Left kidney (tissue), 2 donors: ENCODE results near the gene SLC34A2. TPM values are rescaled to one million over a fixed set of nuclear protein-coding genes. Genes with fewer than 3 reads are reported as not detected.

Source experiments
- DNase-seq: peaks from one replicate; pipeline ENCODE4 v3.0.0-alpha.2; 2013
- polyA plus RNA-seq: library from polyadenylated mRNA; unstranded; fragments of 120-200 nt; gene quantifications from one replicate; pipeline ENCODE4 v1.2.1, GENCODE V29; 2013; ENCODE audit not compliant: insufficient read length

Gene SLC34A2
- polyA plus RNA-seq, 1 donor = 27.6 TPM

DNA sequence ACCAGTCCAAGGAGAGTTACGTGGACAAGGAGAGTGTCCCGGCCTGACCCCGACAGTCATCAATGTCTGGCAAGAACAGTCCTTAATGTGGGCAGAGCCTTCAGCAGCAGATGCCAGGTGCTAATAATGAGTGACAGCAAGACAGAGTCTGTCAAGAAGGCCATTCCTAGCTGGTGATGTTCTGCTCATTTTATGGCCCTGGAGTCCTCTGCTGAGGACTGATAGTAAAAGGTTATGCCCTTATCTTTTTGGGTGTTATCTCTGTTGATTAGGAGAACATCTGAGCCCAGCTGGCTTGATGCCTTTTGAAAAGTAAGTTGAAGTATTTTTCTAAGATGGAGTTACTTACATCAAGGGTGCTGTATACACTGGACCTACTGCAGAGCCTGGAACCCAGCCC, 67.3 kb downstream of the SLC34A2 start:
- DNase-seq = no peak

DNA sequence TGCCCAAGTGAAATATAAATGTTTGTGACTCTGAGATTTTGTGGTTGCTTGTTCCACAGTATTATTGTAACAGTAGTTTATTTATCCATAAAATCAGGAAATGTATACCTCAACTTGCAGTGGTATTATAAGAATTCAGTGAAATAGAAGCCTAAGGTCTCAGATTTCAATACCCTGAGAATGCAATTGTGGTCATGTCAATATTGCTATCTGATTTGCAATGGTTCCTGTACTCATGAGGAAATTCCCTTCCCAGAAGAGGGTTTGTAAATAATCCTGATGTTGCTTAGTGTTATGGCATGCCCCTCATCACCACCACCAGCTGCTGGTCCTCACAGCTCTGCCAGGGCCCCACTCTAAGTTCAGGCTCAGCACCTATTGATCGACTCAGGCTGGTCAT, 67.8 kb downstream of the SLC34A2 start:
- DNase-seq = no peak

DNA sequence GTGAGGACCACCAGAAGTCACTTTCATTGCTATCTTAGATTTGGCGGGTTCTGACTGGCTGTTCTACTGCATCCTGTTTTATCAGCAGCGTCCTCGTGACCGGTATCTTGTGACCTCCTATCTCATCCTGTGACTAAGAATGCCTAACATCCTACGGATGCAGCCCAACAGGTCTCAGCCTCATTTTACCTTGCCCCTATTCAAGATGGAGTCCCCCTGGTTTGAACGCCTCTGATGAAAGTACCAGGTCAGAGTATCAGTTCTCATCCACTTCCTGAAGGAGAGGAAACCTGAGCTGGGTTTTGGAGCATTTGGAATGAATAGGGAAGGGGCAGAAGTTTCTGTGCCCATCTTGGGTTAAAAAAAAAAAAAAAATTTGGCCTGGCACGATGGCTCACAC, 70.2 kb downstream of the SLC34A2 start:
- DNase-seq = no peak

DNA sequence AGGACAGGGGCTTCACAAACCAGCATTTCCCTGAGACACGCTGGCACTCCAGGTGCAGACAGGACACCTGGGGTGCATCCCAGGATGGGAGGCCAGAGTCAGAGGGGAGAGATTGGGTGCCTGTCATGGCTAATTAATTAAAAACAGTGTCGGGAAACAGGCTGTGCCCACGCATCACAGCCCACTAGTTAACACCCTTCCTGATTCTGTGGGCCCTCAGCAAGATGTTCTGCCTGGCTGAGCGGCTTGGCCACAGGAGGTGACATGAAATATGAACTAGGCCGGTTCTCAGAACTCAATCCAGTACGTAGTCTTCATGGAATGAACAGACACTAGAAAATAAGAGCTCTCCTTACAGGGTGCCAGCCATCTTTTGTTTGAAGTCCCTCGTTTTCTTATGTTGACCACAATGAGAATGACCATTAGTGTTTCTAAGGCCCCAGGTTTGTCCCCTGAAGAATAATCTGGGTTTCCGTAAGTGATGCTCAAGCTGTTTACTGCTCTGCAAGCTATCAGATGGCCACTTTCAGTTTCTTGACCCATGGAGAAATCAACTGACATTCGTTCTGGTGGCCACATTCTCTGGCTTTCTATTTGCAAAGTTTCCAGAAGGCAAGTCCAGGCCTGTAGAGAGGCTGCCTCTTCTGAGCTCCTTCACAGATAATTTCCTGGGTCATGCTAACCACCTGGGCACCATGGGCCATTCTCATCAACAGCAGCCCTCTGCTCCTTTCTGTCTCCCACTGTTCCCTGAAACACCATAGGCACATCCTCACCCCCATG, 72.3 kb downstream of the SLC34A2 start:
- DNase-seq = peak; percentile 35

Other genes with a start within 250 kb of the SLC34A2 start
- 26.1 TPM for gene SEL1L3, start 207.1 kb downstream of the SLC34A2 start, polyA plus RNA-seq